ENCODE measurements around the gene UNC50. TPM values are rescaled to one million over a fixed set of nuclear protein-coding genes. Genes with fewer than 3 reads are reported as not detected.

UNC50 gene
- total and polyA plus RNA-seq, 4 donors = 22.2 to 37.9 (median 29.8) TPM

GRCh38 chr2:98561018-98561417, 47.4 kb upstream of the UNC50 start:
- no peaks in the 10 kb centered on the region for H3K4me1 ChIP-seq (ENCODE audit: control insufficient read depth in 4 of 4, insufficient read depth in 4 of 4, low read length in 3 of 4)
- H3K36me3 ChIP-seq (ENCODE audit: control insufficient read depth in 4 of 4, insufficient read depth in 3 of 4, low read depth in 1 of 4, low read length in 3 of 4) = peaks cover 1 to 17% (median 11%) of the 10 kb centered on the region in 4 donors
- no peak overlapping the region for H3K4me3 ChIP-seq (ENCODE audit: low read depth in 1 of 3, low read length in 3 of 3)
- no peak for DNase-seq (ENCODE audit: low spot score)
- TF ChIP-seq GABPA (IDR thresholded peaks at IDR 0.05 in 1 of 2, conservative IDR thresholded peaks at IDR 0.05 in 1 of 2) (no peak), TAF1 (conservative IDR thresholded peaks at IDR 0.05) (no peak), NR2F2 (IDR thresholded peaks at IDR 0.05) (no peak), RXRA (IDR thresholded peaks at IDR 0.05) (no peak), SP1 (IDR thresholded peaks at IDR 0.05) (no peak), FOXA1 (IDR thresholded peaks at IDR 0.05) (no peak), MAX (IDR thresholded peaks at IDR 0.05) (no peak)
- no peak overlapping the region for H3K9ac ChIP-seq (ENCODE audit: low read depth in 1 of 2, low read length in 2 of 2)
- no peaks in the 10 kb centered on the region for H3K9me3 ChIP-seq (ENCODE audit: control insufficient read depth in 4 of 4, low read length in 3 of 4)
- H3K27me3 ChIP-seq (ENCODE audit: control insufficient read depth in 4 of 4, insufficient read depth in 4 of 4, low read length in 3 of 4) = no peaks in the 10 kb centered on the region
- H3K27ac ChIP-seq (ENCODE audit: low read depth in 1 of 2, low read length in 2 of 2) = no peak overlapping the region
- WGBS = 93% methylated on average over 9 of the region's 9 CpGs

GRCh38 chr2:98561902-98562695, 46.3 kb upstream of the UNC50 start:
- Histone ChIP-seq H3K4me3 (ENCODE audit: low read depth in 1 of 3, low read length in 3 of 3) (no peak overlapping the region), H3K4me1 (ENCODE audit: control insufficient read depth in 4 of 4, insufficient read depth in 4 of 4, low read length in 3 of 4) (no peaks in the 10 kb centered on the region), H3K27ac (ENCODE audit: low read depth in 1 of 2, low read length in 2 of 2) (no peak overlapping the region), H3K36me3 (ENCODE audit: control insufficient read depth in 4 of 4, insufficient read depth in 3 of 4, low read depth in 1 of 4, low read length in 3 of 4) (peaks cover 1 to 18% (median 14%) of the 10 kb centered on the region in 4 donors), H3K27me3 (ENCODE audit: control insufficient read depth in 4 of 4, insufficient read depth in 4 of 4, low read length in 3 of 4) (no peaks in the 10 kb centered on the region), H3K9me3 (ENCODE audit: control insufficient read depth in 4 of 4, low read length in 3 of 4) (no peaks in the 10 kb centered on the region), H3K9ac (ENCODE audit: low read depth in 1 of 2, low read length in 2 of 2) (no peak overlapping the region)
- DNase-seq (ENCODE audit: low spot score) = no peak
- TF ChIP-seq NR2F2 (IDR thresholded peaks at IDR 0.05) (peak; percentile 26), HNF4G (IDR thresholded peaks at IDR 0.05) (no peak)
- 84% methylated on average over 13 of the region's 13 CpGs for WGBS

- no peaks in the 10 kb centered on the region for H3K27me3 ChIP-seq (ENCODE audit: control insufficient read depth in 4 of 4, insufficient read depth in 4 of 4, low read length in 3 of 4)
- no peak overlapping the region for H3K27ac ChIP-seq (ENCODE audit: low read depth in 1 of 2, low read length in 2 of 2)
- H3K9me3 ChIP-seq (ENCODE audit: control insufficient read depth in 4 of 4, low read length in 3 of 4) = no peaks in the 10 kb centered on the region
- WGBS = 99% methylated on average over 13 of the region's 13 CpGs
- no peak for TF ChIP-seq FOXA2 (IDR thresholded peaks at IDR 0.05)
- no peak overlapping the region for H3K4me3 ChIP-seq (ENCODE audit: low read depth in 1 of 3, low read length in 3 of 3)
- H3K36me3 ChIP-seq (ENCODE audit: control insufficient read depth in 4 of 4, insufficient read depth in 3 of 4, low read depth in 1 of 4, low read length in 3 of 4) = peaks cover 1 to 20% (median 14%) of the 10 kb centered on the region in 4 donors
- H3K9ac ChIP-seq (ENCODE audit: low read depth in 1 of 2, low read length in 2 of 2) = no peak overlapping the region
- DNase-seq (ENCODE audit: low spot score) = no peak
- H3K4me1 ChIP-seq (ENCODE audit: control insufficient read depth in 4 of 4, insufficient read depth in 4 of 4, low read length in 3 of 4) = no peaks in the 10 kb centered on the region
Measured at GRCh38 chr2:98563394-98563793, 45.0 kb upstream of the UNC50 start.

GRCh38 chr2:98564541-98565132, 43.8 kb upstream of the UNC50 start:
- Histone ChIP-seq H3K4me1 (ENCODE audit: control insufficient read depth in 4 of 4, insufficient read depth in 4 of 4, low read length in 3 of 4) (no peaks in the 10 kb centered on the region), H3K27ac (ENCODE audit: low read depth in 1 of 2, low read length in 2 of 2) (no peak overlapping the region), H3K36me3 (ENCODE audit: control insufficient read depth in 4 of 4, insufficient read depth in 3 of 4, low read depth in 1 of 4, low read length in 3 of 4) (peaks cover 1 to 29% (median 14%) of the 10 kb centered on the region in 4 donors), H3K9ac (ENCODE audit: low read depth in 1 of 2, low read length in 2 of 2) (no peak overlapping the region), H3K4me3 (ENCODE audit: low read depth in 1 of 3, low read length in 3 of 3) (no peak overlapping the region), H3K27me3 (ENCODE audit: control insufficient read depth in 4 of 4, insufficient read depth in 4 of 4, low read length in 3 of 4) (no peaks in the 10 kb centered on the region), H3K9me3 (ENCODE audit: control insufficient read depth in 4 of 4, low read length in 3 of 4) (no peaks in the 10 kb centered on the region)
- TF ChIP-seq REST (IDR thresholded peaks at IDR 0.05) (no peak), MAX (IDR thresholded peaks at IDR 0.05) (no peak), FOXA1 (IDR thresholded peaks at IDR 0.05) (no peak), NR2F2 (IDR thresholded peaks at IDR 0.05) (no peak), EGR1 (IDR thresholded peaks at IDR 0.05; ENCODE audit: low read depth in 2 of 2) (no peak), GABPA (IDR thresholded peaks at IDR 0.05 in 1 of 2, conservative IDR thresholded peaks at IDR 0.05 in 1 of 2) (no peak), HNF4A (conservative IDR thresholded peaks at IDR 0.05) (no peak), HNF4G (IDR thresholded peaks at IDR 0.05) (no peak)
- 94% methylated on average over 17 of the region's 17 CpGs for WGBS
- no peak for DNase-seq (ENCODE audit: low spot score)
